ENCODE results near the gene CX3CL1. TPM values are rescaled to one million over a fixed set of nuclear protein-coding genes. Genes with fewer than 3 reads are reported as not detected.

Gene CX3CL1
- total RNA-seq (2012; rRNA removed) (under 0.01 and 0.18 TPM in 2 replicates), polyA plus RNA-seq (2012; rRNA removed) (0.77 and 0.89 TPM in 2 replicates), Bru-seq, nascent RNA (percentile 10 among the genes with signal in this experiment), BruChase-seq, experiment 1, labeled RNA remaining after a 6-hour chase (percentile 15 among the genes with signal in this experiment), BruChase-seq, experiment 2, labeled RNA remaining after a 2-hour chase (percentile 16 among the genes with signal in this experiment)
- polyA plus RNA-seq (2012; cell fraction: cytosol; rRNA removed) = 0.51 and 0.74 TPM in 2 replicates
- polyA plus RNA-seq (2012; cell fraction: nucleus; rRNA removed; ENCODE audit: low replicate concordance) = 0.26 and 0.50 TPM in 2 replicates
- long read RNA-seq = 0 reads

- intact Hi-C loops (cut with micrococcal nuclease) = loop anchor here (5.0 kb wide), 1 partner anchor 45 kb away; no protein-coding TSS in a partner anchor
- H2BK15ac ChIP-seq (ENCODE audit: low read depth, low read length) = no peak within 1 kb of the TSS
- H3K9me3 ChIP-seq (ENCODE audit: control insufficient read depth, insufficient read depth, low read length) = no peaks in the 10 kb centered on the region
- TF ChIP-seq MAZ (IDR thresholded peaks at IDR 0.05; ENCODE audit: borderline replicate concordance, low read depth, low read length) = peak; percentile 78; the same call in 1 of the 2 replicates
- no peak for TF ChIP-seq RCOR1 (IDR thresholded peaks at IDR 0.05; ENCODE audit: insufficient replicate concordance, low read length)
- no peak for TF ChIP-seq CHD1 (IDR thresholded peaks at IDR 0.05; ENCODE audit: low read depth, low read length)
- H2AFZ ChIP-seq (replicated peaks; ENCODE audit: low read length, poor library complexity) = peak within 1 kb of the TSS; percentile 61
- 8% methylated on average over 4 of the region's 23 CpGs; no CpG with 5 or more reads in 1 of the 2 experiments for WGBS, 2 experiments (ENCODE audit: extremely low coverage in 2 of 2, insufficient read length in 1 of 2)
- H4K8ac ChIP-seq (ENCODE audit: low read depth in 2 of 2, low read length in 2 of 2) = no peak within 1 kb of the TSS
- no peak within 1 kb of the TSS for H2BK5ac ChIP-seq (ENCODE audit: low read depth, low read length, poor library complexity, severe bottlenecking)
- no peak within 1 kb of the TSS for H4K91ac ChIP-seq (ENCODE audit: insufficient read depth, low read depth, low read length)
- no peaks in the 10 kb centered on the region for H3K36me3 ChIP-seq (ENCODE audit: control insufficient read depth, insufficient read depth, low read length)
- peaks cover 7% of the 10 kb centered on the region; the same call in 1 of the 2 replicates for H3K4me1 ChIP-seq (ENCODE audit: control insufficient read depth, insufficient read depth, low read length)
- no peak within 1 kb of the TSS for H2AK5ac ChIP-seq (ENCODE audit: low read depth, low read length)
- H3K27me3 ChIP-seq (ENCODE audit: control insufficient read depth, insufficient read depth, low read length) = peaks cover 46% of the 10 kb centered on the region
- H3K4ac ChIP-seq (ENCODE audit: low read depth, low read length) = no peak within 1 kb of the TSS
- H2AK9ac ChIP-seq (replicated peaks; ENCODE audit: low read depth, low read length, poor library complexity) = peak within 1 kb of the TSS; percentile 30
- no peak within 1 kb of the TSS for H3K4me3 ChIP-seq (ENCODE audit: insufficient read depth, low read depth, low read length)
- H3K9ac ChIP-seq (ENCODE audit: low read depth, low read length) = no peak within 1 kb of the TSS
- no peak within 1 kb of the TSS for H3K23ac ChIP-seq (ENCODE audit: low read depth, low read length)
- dilution Hi-C loops (cut with HindIII; ENCODE audit: low sequenced_read_pairs, unreplicated experiment) = no loop called here
- H3K27ac ChIP-seq (ENCODE audit: insufficient read depth, low read length) = no peak within 1 kb of the TSS
- H3K18ac ChIP-seq (ENCODE audit: low read depth, low read length) = no peak within 1 kb of the TSS
- H4K5ac ChIP-seq (ENCODE audit: low read depth, low read length) = no peak within 1 kb of the TSS
- H3K9me1 ChIP-seq (ENCODE audit: insufficient read depth, low read length) = no peaks in the 10 kb centered on the region
- no peak within 1 kb of the TSS for H2BK120ac ChIP-seq (ENCODE audit: low read depth, low read length)
- ChIA-PET POLR2A (ENCODE audit: unreplicated experiment) (no interaction called here), CTCF (no interaction called here)
- in situ Hi-C loops (cut with MboI; ENCODE audit: low sequenced_read_pairs) = no loop called here
- DNase-seq (peak; percentile 39), ATAC-seq (ENCODE audit: low read depth) (peak; percentile 89)
- H4K20me1 ChIP-seq (ENCODE audit: insufficient read depth, low read length) = no peaks in the 10 kb centered on the region
- H3K79me1 ChIP-seq (ENCODE audit: low read depth in 1 of 2, low read length in 2 of 2) = no peaks in the 10 kb centered on the region
- H3K56ac ChIP-seq (ENCODE audit: extremely low read depth, insufficient read depth, low read length) = no peak within 1 kb of the TSS
- BruUV-seq (replicated peaks) = no TSS peak
- no peak within 1 kb of the TSS for H2BK20ac ChIP-seq (ENCODE audit: low read depth, low read length)
- no peak within 1 kb of the TSS; the same call in 1 of the 2 replicates for H3K4me2 ChIP-seq (ENCODE audit: low read depth, low read length)
- H3K14ac ChIP-seq (replicated peaks; ENCODE audit: low read depth, low read length) = no peak within 1 kb of the TSS
Measured at GRCh38 chr16:57372372-57373116, at the start of gene CX3CL1. Gene CX3CL1, plus strand, starts transcription at chr16:57372490. Its CDS starts 79 bp downstream, at chr16:57372569.
